ENCODE data around the gene SPARCL1.
A peak's percentile ranks its signal among the peaks of the same experiment; 100 is the strongest.

Gene SPARCL1

GRCh38 chr4:87502580-87503238, 26.5 kb downstream of the SPARCL1 start:
- Mint-ChIP-seq H3K9me3 (no peaks in the 10 kb centered on the region), H3K4me1 (peaks cover 18% of the 10 kb centered on the region), H3K27ac (no peak overlapping the region), H3K36me3 (ENCODE audit: low read depth) (no peaks in the 10 kb centered on the region), H3K27me3 (ENCODE audit: low read depth, poor library complexity) (no peaks in the 10 kb centered on the region), H3K4me3 (no peak overlapping the region)
- no peak for DNase-seq
- TF ChIP-seq CTCF (IDR thresholded peaks at IDR 0.05), result no peak

GRCh38 chr4:87500092-87500462, 29.1 kb downstream of the SPARCL1 start:
- H3K36me3 Mint-ChIP-seq (ENCODE audit: low read depth), result no peaks in the 10 kb centered on the region
- peak overlapping the region; percentile 22 for H3K27ac Mint-ChIP-seq
- H3K4me1 Mint-ChIP-seq, result peaks cover 18% of the 10 kb centered on the region
- no peaks in the 10 kb centered on the region for H3K9me3 Mint-ChIP-seq
- no peaks in the 10 kb centered on the region for H3K27me3 Mint-ChIP-seq (ENCODE audit: low read depth, poor library complexity)
- H3K4me3 Mint-ChIP-seq, result no peak overlapping the region
- TF ChIP-seq CTCF (IDR thresholded peaks at IDR 0.05), result no peak
- DNase-seq, result no peak

- Mint-ChIP-seq H3K27me3 (ENCODE audit: low read depth, poor library complexity) (no peaks in the 10 kb centered on the region), H3K9me3 (no peaks in the 10 kb centered on the region), H3K36me3 (ENCODE audit: low read depth) (no peaks in the 10 kb centered on the region), H3K27ac (no peak overlapping the region), H3K4me3 (no peak overlapping the region), H3K4me1 (peaks cover 18% of the 10 kb centered on the region)
- no peak for DNase-seq
- no peak for TF ChIP-seq CTCF (IDR thresholded peaks at IDR 0.05)
Measured at GRCh38 chr4:87499403-87500091, 29.6 kb downstream of the SPARCL1 start.

- H3K9me3 Mint-ChIP-seq, result no peaks in the 10 kb centered on the region
Measured at GRCh38 chr4:87498446-87498900, 30.7 kb downstream of the SPARCL1 start.

GRCh38 chr4:87497578-87497977, 31.6 kb downstream of the SPARCL1 start:
- H3K4me3 Mint-ChIP-seq, result no peak overlapping the region
- H3K27me3 Mint-ChIP-seq (ENCODE audit: low read depth, poor library complexity), result no peaks in the 10 kb centered on the region
- H3K4me1 Mint-ChIP-seq, result peaks cover 26% of the 10 kb centered on the region
- peaks cover 15% of the 10 kb centered on the region for H3K36me3 Mint-ChIP-seq (ENCODE audit: low read depth)
- DNase-seq, result no peak
- H3K27ac Mint-ChIP-seq, result no peak overlapping the region
- no peak for TF ChIP-seq CTCF (IDR thresholded peaks at IDR 0.05)
- H3K9me3 Mint-ChIP-seq, result no peaks in the 10 kb centered on the region

More at GRCh38 chr4:87498446-87498900, 30.7 kb downstream of the SPARCL1 start:
- peaks cover 18% of the 10 kb centered on the region for H3K4me1 Mint-ChIP-seq
- peaks cover 8% of the 10 kb centered on the region for H3K36me3 Mint-ChIP-seq (ENCODE audit: low read depth)
- no peak overlapping the region for H3K4me3 Mint-ChIP-seq
- H3K27me3 Mint-ChIP-seq (ENCODE audit: low read depth, poor library complexity), result no peaks in the 10 kb centered on the region
- no peak for DNase-seq
- no peak for TF ChIP-seq CTCF (IDR thresholded peaks at IDR 0.05)
- no peak overlapping the region for H3K27ac Mint-ChIP-seq

- TF ChIP-seq CTCF (IDR thresholded peaks at IDR 0.05), result peak; percentile 28
- H3K9me3 Mint-ChIP-seq, result no peaks in the 10 kb centered on the region
- H3K4me1 Mint-ChIP-seq, result peaks cover 27% of the 10 kb centered on the region
- no peak for DNase-seq
- H3K27ac Mint-ChIP-seq, result no peak overlapping the region
- H3K27me3 Mint-ChIP-seq (ENCODE audit: low read depth, poor library complexity), result no peaks in the 10 kb centered on the region
- H3K36me3 Mint-ChIP-seq (ENCODE audit: low read depth), result peaks cover 15% of the 10 kb centered on the region
- no peak overlapping the region for H3K4me3 Mint-ChIP-seq
Measured at GRCh38 chr4:87497159-87497558, 32.0 kb downstream of the SPARCL1 start.
